ENCODE results near the gene KLHL9.
"Not testable (repeated sequence)": the region's sequence is repeated elsewhere in the genome, so short reads cannot be mapped to it uniquely, and the experiment has no call there.

Gene KLHL9

GRCh38 chr9:21334701-21335632 lies at the start of gene KLHL9 (continued):
- no peak for TF ChIP-seq ZNF426 (tag by site-specific recombination; IDR thresholded peaks at IDR 0.05)
- TF ChIP-seq ZNF626 (tag by site-specific recombination; IDR thresholded peaks at IDR 0.05) = no peak
- TF ChIP-seq ZNF580 (tag by site-specific recombination; IDR thresholded peaks at IDR 0.05) = peak; percentile 59; the same call in 1 of the 2 replicates

DNA sequence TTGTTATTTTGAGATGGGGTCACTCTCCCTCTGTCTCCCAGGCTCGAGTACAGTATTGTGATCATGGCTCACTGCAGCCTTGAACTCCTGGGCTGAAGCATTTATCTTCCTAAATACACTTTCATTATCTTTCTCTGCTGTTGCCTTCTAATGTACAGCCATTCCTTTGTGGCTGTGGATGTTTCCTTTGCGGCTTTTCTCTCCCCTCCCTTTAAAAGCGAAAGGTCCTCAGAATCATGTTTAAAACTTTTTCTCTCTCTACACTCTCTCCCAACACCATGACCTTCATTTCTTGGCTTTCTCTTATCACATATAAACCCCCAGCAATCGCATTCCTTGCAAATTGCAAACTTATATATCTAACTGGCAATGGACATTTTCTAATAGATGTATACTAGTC lies 48.4 kb upstream of the KLHL9 start:
- CTCF ChIA-PET = no interaction called here
- TF ChIP-seq ZNF324 (tag by site-specific recombination; IDR thresholded peaks at IDR 0.05) (no peak), FEZF1 (tag by site-specific recombination; IDR thresholded peaks at IDR 0.05) (no peak), PRDM1 (tag by site-specific recombination; IDR thresholded peaks at IDR 0.05) (peak; percentile 76), ZNF157 (tag by site-specific recombination; IDR thresholded peaks at IDR 0.05) (no peak), KLF10 (tag by site-specific recombination; IDR thresholded peaks at IDR 0.05) (no peak), ZNF571 (tag by site-specific recombination; IDR thresholded peaks at IDR 0.05) (no peak)
- TF ChIP-seq, protein P1, sequence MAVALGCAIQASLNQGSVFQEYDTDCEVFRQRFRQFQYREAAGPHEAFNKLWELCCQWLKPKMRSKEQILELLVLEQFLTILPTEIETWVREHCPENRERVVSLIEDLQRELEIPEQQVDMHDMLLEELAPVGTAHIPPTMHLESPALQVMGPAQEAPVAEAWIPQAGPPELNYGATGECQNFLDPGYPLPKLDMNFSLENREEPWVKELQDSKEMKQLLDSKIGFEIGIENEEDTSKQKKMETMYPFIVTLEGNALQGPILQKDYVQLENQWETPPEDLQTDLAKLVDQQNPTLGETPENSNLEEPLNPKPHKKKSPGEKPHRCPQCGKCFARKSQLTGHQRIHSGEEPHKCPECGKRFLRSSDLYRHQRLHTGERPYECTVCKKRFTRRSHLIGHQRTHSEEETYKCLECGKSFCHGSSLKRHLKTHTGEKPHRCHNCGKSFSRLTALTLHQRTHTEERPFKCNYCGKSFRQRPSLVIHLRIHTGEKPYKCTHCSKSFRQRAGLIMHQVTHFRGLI (tag by site-specific recombination; IDR thresholded peaks at IDR 0.05) = no peak
- TF ChIP-seq, protein P2, sequence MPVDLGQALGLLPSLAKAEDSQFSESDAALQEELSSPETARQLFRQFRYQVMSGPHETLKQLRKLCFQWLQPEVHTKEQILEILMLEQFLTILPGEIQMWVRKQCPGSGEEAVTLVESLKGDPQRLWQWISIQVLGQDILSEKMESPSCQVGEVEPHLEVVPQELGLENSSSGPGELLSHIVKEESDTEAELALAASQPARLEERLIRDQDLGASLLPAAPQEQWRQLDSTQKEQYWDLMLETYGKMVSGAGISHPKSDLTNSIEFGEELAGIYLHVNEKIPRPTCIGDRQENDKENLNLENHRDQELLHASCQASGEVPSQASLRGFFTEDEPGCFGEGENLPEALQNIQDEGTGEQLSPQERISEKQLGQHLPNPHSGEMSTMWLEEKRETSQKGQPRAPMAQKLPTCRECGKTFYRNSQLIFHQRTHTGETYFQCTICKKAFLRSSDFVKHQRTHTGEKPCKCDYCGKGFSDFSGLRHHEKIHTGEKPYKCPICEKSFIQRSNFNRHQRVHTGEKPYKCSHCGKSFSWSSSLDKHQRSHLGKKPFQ (tag by site-specific recombination; IDR thresholded peaks at IDR 0.05) = no peak

DNA sequence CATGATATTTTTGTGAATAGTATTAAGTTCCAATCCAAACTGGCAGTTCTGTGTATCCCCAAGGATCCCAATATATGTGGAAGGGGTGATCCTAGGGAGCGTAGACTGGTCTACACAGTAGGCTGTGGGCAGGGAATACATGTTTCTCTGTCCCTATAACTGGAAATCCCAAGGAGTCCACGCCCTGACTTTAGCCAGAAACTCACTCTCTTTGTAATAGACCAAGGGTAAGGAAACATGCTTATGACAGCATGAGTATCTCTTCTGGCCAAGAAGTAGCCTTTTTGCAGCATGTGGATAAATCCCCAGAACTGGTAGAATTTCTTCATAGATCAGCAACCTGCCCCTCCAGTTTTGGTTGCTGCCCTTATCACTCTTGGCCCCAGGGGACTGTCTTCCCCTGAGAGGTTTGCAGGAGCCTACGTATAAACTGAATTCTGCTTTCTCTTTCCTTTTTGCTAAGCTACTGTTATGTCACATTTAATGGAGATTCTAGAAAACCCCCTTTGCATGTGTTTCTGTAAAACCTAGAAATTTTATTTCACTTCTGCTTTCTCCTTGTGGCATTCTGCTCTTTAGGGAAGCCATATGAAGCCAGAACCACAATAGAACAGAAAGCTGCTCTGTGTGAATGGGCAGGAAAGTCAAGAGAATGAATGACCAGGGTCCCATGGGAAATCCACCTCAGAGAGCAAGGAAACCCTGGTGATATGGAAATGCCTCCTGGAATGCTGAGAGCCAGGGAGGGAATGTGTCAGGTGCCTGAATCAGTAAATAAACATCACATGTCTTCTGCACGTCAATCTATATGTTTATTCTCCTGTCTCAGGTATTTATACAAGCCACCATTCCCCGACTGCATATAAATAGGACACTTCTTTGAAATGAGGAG lies 46.5 kb upstream of the KLHL9 start:
- Histone ChIP-seq H3K36me3 (ENCODE audit: control insufficient read depth in 2 of 2, insufficient read depth in 1 of 2, low read length in 2 of 2) (no peaks in the 10 kb centered on the region), H3K4me3 (ENCODE audit: low read depth, low read length) (no peak overlapping the region), H3K4me1 (ENCODE audit: control insufficient read depth, insufficient read depth, low read length) (peaks cover 6% of the 10 kb centered on the region; the same call in 1 of the 2 replicates), H3K9me3 (ENCODE audit: control insufficient read depth, insufficient read depth, low read depth, low read length) (no peaks in the 10 kb centered on the region), H3K27ac (ENCODE audit: extremely low read depth, low read depth, low read length) (no peak overlapping the region)
- ChIA-PET POLR2A (no interaction called here), CTCF (interaction anchor here (0.7 to 1.6 kb wide), 3 partner anchors 14 to 63 kb away, joined by 3 to 9 read pairs (median 4); no protein-coding TSS in a partner anchor)
- TF ChIP-seq ZNF560 (tag by site-specific recombination; IDR thresholded peaks at IDR 0.05; ENCODE audit: borderline replicate concordance) (no peak), ZIC2 (tag by site-specific recombination; IDR thresholded peaks at IDR 0.05) (peak; percentile 24; the same call in 1 of the 2 replicates), ZNF600 (tag by site-specific recombination; IDR thresholded peaks at IDR 0.05) (peak; percentile 50; the same call in 1 of the 2 replicates), GLIS1 (tag by site-specific recombination; IDR thresholded peaks at IDR 0.05) (peak; percentile 79), ZNF174 (tag by site-specific recombination; IDR thresholded peaks at IDR 0.05) (no peak), OSR2 (tag by site-specific recombination; IDR thresholded peaks at IDR 0.05) (peak; percentile 38; the same call in 1 of the 2 replicates), WT1 (tag by site-specific recombination; IDR thresholded peaks at IDR 0.05) (peak; percentile 85)

More for the DNA sequence above, 48.4 kb upstream of the KLHL9 start:
- Histone ChIP-seq H3K4me3 (ENCODE audit: low read depth, low read length) (no peak overlapping the region), H3K27ac (ENCODE audit: extremely low read depth, low read depth, low read length) (no peak overlapping the region), H3K36me3 (ENCODE audit: control insufficient read depth in 2 of 2, insufficient read depth in 1 of 2, low read length in 2 of 2) (no peaks in the 10 kb centered on the region), H3K9me3 (ENCODE audit: control insufficient read depth, insufficient read depth, low read depth, low read length) (no peaks in the 10 kb centered on the region), H3K4me1 (ENCODE audit: control insufficient read depth, insufficient read depth, low read length) (peaks cover 6% of the 10 kb centered on the region; the same call in 1 of the 2 replicates)
- POLR2A ChIA-PET = no interaction called here

DNA sequence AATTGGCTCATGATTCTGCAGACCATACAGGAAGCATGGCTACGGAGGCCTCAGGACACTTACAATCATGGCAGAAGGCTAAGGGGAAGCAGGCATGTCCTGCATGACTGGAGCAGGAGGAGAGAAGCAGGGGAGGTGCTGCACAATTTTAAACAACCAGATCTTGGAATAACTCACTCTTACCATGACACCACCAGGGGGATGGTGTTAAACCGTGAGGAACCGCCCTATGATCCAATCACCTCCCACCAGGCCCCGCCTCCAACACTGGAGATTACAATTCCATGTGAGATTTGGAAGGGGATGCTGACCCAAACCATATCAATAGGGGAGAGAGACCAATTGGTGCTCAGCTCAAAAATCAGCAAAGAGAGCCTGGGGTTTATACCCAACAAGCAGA lies 36.3 kb upstream of the KLHL9 start:
- CTCF ChIA-PET = interaction anchor here (0.6 to 1.6 kb wide), 2 partner anchors 118 to 119 kb away, joined by 4 to 5 read pairs; no protein-coding TSS in a partner anchor
- H3K4me3 ChIP-seq (ENCODE audit: low read depth, low read length); H3K9me3 ChIP-seq (ENCODE audit: control insufficient read depth, insufficient read depth, low read depth, low read length); H3K4me1 ChIP-seq (ENCODE audit: control insufficient read depth, insufficient read depth, low read length); POLR2A ChIA-PET; H3K27ac ChIP-seq (ENCODE audit: extremely low read depth, low read depth, low read length); H3K36me3 ChIP-seq (ENCODE audit: control insufficient read depth in 2 of 2, insufficient read depth in 1 of 2, low read length in 2 of 2): not testable (repeated sequence)

Data from HEK293 (cell line).